HepG2 (cell line): ENCODE data around the gene FAM24A. TPM values are rescaled to one million over a fixed set of nuclear protein-coding genes. Genes with fewer than 3 reads are reported as not detected.

Source experiments
- ATAC-seq: fragments of 200-7000 bp; cut with Tn5 transposase; 3 replicates; pipeline ENCODE4 v1.9.1; 2020; ENCODE audit warnings: mild to moderate bottlenecking, moderate library complexity
- BruUV-seq: library from RNA; stranded (reverse); fragments of 400-500 nt; replicated peaks from 2 replicates; lab custom pipeline; 2021; lab: Mats Ljungman, UMichigan
- CTCF ChIA-PET: fragments of 300-600 bp; formaldehyde crosslinking; extraction: SDS; loops from one replicate; lab custom pipeline; 2021; ENCODE audit warnings: low total read pairs, inconsistent platforms, low intra/inter-chr PET ratio; lab: Yijun Ruan, JAX
- POLR2A ChIA-PET: fragments of 350-600 bp; sonication (Branson Sonifier 250); formaldehyde crosslinking; loops from one replicate; lab custom pipeline; 2020; ENCODE audit warnings: antibody characterized with exemption, inconsistent platforms; lab: Yijun Ruan, JAX
- DNase-seq: peaks from one replicate; pipeline ENCODE4 v3.0.0-alpha.2; 2015; ENCODE audit warnings: low spot score
- FAIRE-seq: peaks from 3 replicates; lab custom pipeline; 2011; peaks lifted over from hg19 to GRCh38; lab: Jason Lieb, UNC
- H2AFZ ChIP-seq: one replicate; pipeline ENCODE4 v1.6.1; 2011; ENCODE audit warnings: low read length, inconsistent platforms
- H3K27ac ChIP-seq: fragments of 300-600 bp; 3 replicates; pipeline ENCODE4 v1.8.0; 2011; ENCODE audit warnings: mixed run types, mild to moderate bottlenecking, mixed read lengths, low read length, inconsistent platforms; ENCODE audit not compliant: insufficient read depth; ENCODE audit errors: extremely low read length
- H3K27me3 ChIP-seq, 2 experiments: fragments of 200-600 bp in 1 of 2; 2 replicates in 1 of 2; 3 replicates in 1 of 2; pipeline versions ENCODE4 v1.6.0 to v1.8.0; 2011; ENCODE audit warnings: low read length in 2 of 2, mild to moderate bottlenecking in 2 of 2, moderate library complexity in 2 of 2, inconsistent platforms in 1 of 2; ENCODE audit not compliant: insufficient read depth in 2 of 2, control insufficient read depth in 1 of 2
- H3K36me3 ChIP-seq, 2 experiments: fragments of 200-600 bp in 1 of 2; replicated peaks in 1 of 2; 2 replicates in 1 of 2; 3 replicates in 1 of 2; pipeline versions ENCODE4 v1.5.1 to v1.8.0; 2011; ENCODE audit warnings: low read length in 2 of 2, inconsistent platforms in 1 of 2; ENCODE audit not compliant: insufficient read depth in 2 of 2, control insufficient read depth in 1 of 2
- H3K4me1 ChIP-seq: 2 replicates; pipeline ENCODE4 v1.5.1; 2012; ENCODE audit warnings: low read length, inconsistent platforms; ENCODE audit not compliant: insufficient read depth
- H3K4me2 ChIP-seq: 2 replicates; pipeline ENCODE4 v1.6.0; 2011; ENCODE audit warnings: low read depth, low read length, inconsistent platforms
- H3K4me3 ChIP-seq, 3 experiments: fragments of 200-600 bp in 1 of 3; sonication (generic), shearing (Covaris generic) in 1 of 3; replicated peaks in 1 of 3; 2 replicates each; pipeline ENCODE4 v1.5.1; 2011 to 2016; ENCODE audit warnings: low read length in 3 of 3, inconsistent platforms in 2 of 3, low read depth in 2 of 3, mild to moderate bottlenecking in 2 of 3, control low read depth in 1 of 3, mixed read lengths in 1 of 3; ENCODE audit not compliant: insufficient read depth in 1 of 3
- H3K79me2 ChIP-seq: one replicate; pipeline ENCODE4 v1.6.1; 2011; ENCODE audit warnings: low read length, inconsistent platforms; ENCODE audit not compliant: insufficient read depth
- H3K9ac ChIP-seq: 2 replicates; pipeline ENCODE4 v1.6.0; 2011; ENCODE audit warnings: mild to moderate bottlenecking, low read depth, low read length, inconsistent platforms; ENCODE audit not compliant: insufficient read depth
- H3K9me3 ChIP-seq: 2 replicates; pipeline ENCODE4 v1.5.1; 2012; ENCODE audit warnings: mild to moderate bottlenecking, low read length
- H4K20me1 ChIP-seq: 2 replicates; pipeline ENCODE4 v1.6.0; 2011; ENCODE audit warnings: inconsistent platforms, mild to moderate bottlenecking, low read length, moderate library complexity; ENCODE audit not compliant: insufficient read depth
- MAFK ChIP-seq, 2 experiments: IDR thresholded peaks in 1 of 2; conservative IDR thresholded peaks in 1 of 2; 2 replicates each; pipeline ENCODE4 v1.6.1; 2011; ENCODE audit warnings: improper control_type of control experiment in 2 of 2, low read length in 2 of 2
- RBAK ChIP-seq: sonication (generic); formaldehyde crosslinking; IDR thresholded peaks from 2 replicates; pipeline ENCODE4 v1.5.1; 2020; ENCODE audit warnings: mild to moderate bottlenecking, missing genetic modification reagents
- TCF7 ChIP-seq: sonication (generic); IDR thresholded peaks from 2 replicates; pipeline ENCODE4 v1.6.1; 2016; ENCODE audit warnings: antibody characterized with exemption, low read depth
- ZFP1 ChIP-seq: IDR thresholded peaks from 2 replicates; pipeline ENCODE4 v1.6.1; 2016
- ZNF10 ChIP-seq: sonication (generic); formaldehyde crosslinking; IDR thresholded peaks from 2 replicates; pipeline ENCODE4 v1.4.0; 2020; ENCODE audit warnings: mild to moderate bottlenecking, low read depth, missing genetic modification reagents, borderline replicate concordance
- ZNF230 ChIP-seq: sonication (generic); formaldehyde crosslinking; IDR thresholded peaks from 2 replicates; pipeline ENCODE4 v1.4.0; 2020; ENCODE audit warnings: mild to moderate bottlenecking, missing genetic modification reagents
- ZNF563 ChIP-seq: sonication (generic); formaldehyde crosslinking; IDR thresholded peaks from 2 replicates; pipeline ENCODE4 v1.8.0; 2022; ENCODE audit warnings: mild to moderate bottlenecking, moderate library complexity, missing genetic modification reagents
- ZNF607 ChIP-seq: sonication (generic); formaldehyde crosslinking; IDR thresholded peaks from 2 replicates; pipeline ENCODE4 v1.5.1; 2020; ENCODE audit warnings: missing genetic modification reagents, mild to moderate bottlenecking, borderline replicate concordance
- ZNF7 ChIP-seq: IDR thresholded peaks from 2 replicates; pipeline ENCODE4 v1.6.1; 2016; ENCODE audit warnings: missing biosample characterization, missing genetic modification reagents
- ZNF788 ChIP-seq: sonication (generic); formaldehyde crosslinking; IDR thresholded peaks from 2 replicates; pipeline ENCODE4 v1.5.0; 2020; ENCODE audit warnings: mild to moderate bottlenecking, missing genetic modification reagents, borderline replicate concordance
- WGBS: methylation state at CpG from one replicate; pipeline ENCODE4 v1.1.6; 2017; ENCODE audit warnings: low lambda C conversion rate; 5-methylcytosine and 5-hydroxymethylcytosine counted together
- in situ Hi-C: cut with HindIII; loops from 2 replicates; pipeline ENCODE4 v1.10.0; 2017; ENCODE audit warnings: low pct_unique_long_range_greater_than_20kb; ENCODE audit not compliant: extremely low pct_ligation_motif_present
- intact Hi-C: fragments of 100-400 bp; cut with micrococcal nuclease; formaldehyde crosslinking; loops from one replicate; pipeline ENCODE4 v1.10.0; 2022; ENCODE audit not compliant: unreplicated experiment
- polyA plus RNA-seq, 8 experiments: library from polyadenylated mRNA; depleted of rRNA in 3 of 8; stranded (reverse) in 7 of 8; unstranded in 1 of 8; fragments of >200 nt; fragmentation: Illumina TruSeq in 4 of 8; extraction: Trizol in 4 of 8; gene quantifications; 2 replicates each; pipeline versions ENCODE4 v1.2.1 to v1.2.3, GENCODE V29; 2011 to 2016; ENCODE audit warnings: low read depth in 4 of 8, missing spikeins in 1 of 8, mixed read lengths in 1 of 8; ENCODE audit not compliant: insufficient read depth in 1 of 8
- total RNA-seq, 5 experiments: library from RNA; depleted of rRNA; stranded (reverse); fragments of >200 nt; fragmentation: Illumina TruSeq; extraction: Trizol; gene quantifications; 2 replicates each; pipeline ENCODE4 v1.2.3, GENCODE V29; 2016; ENCODE audit warnings: low read depth in 1 of 5
- TF ChIP-seq, protein P1 (sequence below): sonication (generic); formaldehyde crosslinking; IDR thresholded peaks from 2 replicates; pipeline ENCODE4 v1.5.0; 2020; ENCODE audit warnings: missing genetic modification reagents, mild to moderate bottlenecking, borderline replicate concordance
- TF ChIP-seq, protein P2 (sequence below): sonication (generic); formaldehyde crosslinking; conservative IDR thresholded peaks from 2 replicates; pipeline ENCODE4 v1.8.0; 2022; ENCODE audit warnings: low read depth, missing genetic modification reagents
- TF ChIP-seq, protein P3 (sequence below): sonication (generic); formaldehyde crosslinking; IDR thresholded peaks from 2 replicates; pipeline ENCODE4 v1.4.0; 2020; ENCODE audit warnings: mild to moderate bottlenecking, missing genetic modification reagents, borderline replicate concordance

The FAM24A gene
- total and polyA plus RNA-seq, 2 of the 13 experiments (the other 11 are each of a cell fraction or from before 2014, with no cell fraction given), result not detected

DNA sequence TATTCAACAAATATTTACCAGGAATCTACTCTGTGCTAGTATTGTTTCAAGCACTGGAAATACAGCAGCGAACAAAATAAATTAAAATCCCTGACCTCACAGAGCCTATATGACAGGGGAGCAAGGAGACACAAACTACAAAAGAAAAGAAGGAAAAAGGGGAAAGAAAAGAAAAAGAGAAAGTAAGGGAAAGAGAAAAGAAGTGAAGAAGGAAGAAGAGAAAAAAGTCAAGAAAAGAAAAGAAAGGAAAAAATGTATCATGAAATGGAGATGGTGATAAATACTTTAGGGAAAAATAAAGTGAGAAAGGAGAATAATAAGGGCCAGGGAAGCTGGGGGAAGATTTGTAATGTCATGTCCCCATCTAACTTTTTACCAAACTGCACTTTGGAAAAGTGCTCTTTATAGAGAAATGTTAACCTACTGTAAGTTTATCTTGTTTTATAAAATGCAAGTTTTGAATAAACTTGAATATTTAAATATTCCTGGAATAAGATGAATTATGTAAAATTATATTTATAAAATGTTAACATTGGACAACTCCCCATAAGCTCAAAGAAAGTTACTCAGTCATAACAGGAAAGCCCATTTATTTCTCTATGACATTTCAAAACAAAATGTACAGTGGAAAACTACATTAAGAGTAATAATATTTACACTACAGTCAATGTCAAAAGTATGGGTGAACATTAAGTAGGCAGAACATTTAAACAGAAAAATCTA is 28.9 kb downstream of the FAM24A start:
- no peak for DNase-seq
- BruUV-seq, result no TSS peak
- TF ChIP-seq ZNF788 (no peak), ZNF10 (CRISPR knock-in tag) (no peak), ZNF7 (no peak), TCF7 (no peak), ZNF607 (CRISPR knock-in tag) (no peak), ZNF563 (CRISPR knock-in tag) (no peak), ZNF230 (CRISPR knock-in tag) (no peak), ZFP1 (CRISPR knock-in tag) (no peak), RBAK (no peak), MAFK (conservative IDR thresholded peaks at IDR 0.05 in 1 of 2, IDR thresholded peaks at IDR 0.05 in 1 of 2; ENCODE audit: low read length in 2 of 2) (no peak)
- TF ChIP-seq, protein P1, sequence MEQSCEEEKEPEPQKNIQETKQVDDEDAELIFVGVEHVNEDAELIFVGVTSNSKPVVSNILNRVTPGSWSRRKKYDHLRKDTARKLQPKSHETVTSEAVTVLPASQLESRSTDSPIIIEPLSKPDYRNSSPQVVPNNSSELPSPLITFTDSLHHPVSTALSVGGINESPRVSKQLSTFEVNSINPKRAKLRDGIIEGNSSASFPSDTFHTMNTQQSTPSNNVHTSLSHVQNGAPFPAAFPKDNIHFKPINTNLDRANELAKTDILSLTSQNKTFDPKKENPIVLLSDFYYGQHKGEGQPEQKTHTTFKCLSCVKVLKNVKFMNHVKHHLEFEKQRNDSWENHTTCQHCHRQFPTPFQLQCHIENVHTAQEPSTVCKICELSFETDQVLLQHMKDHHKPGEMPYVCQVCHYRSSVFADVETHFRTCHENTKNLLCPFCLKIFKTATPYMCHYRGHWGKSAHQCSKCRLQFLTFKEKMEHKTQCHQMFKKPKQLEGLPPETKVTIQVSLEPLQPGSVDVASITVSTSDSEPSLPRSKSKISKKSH, result no peak
- TF ChIP-seq, protein P2, sequence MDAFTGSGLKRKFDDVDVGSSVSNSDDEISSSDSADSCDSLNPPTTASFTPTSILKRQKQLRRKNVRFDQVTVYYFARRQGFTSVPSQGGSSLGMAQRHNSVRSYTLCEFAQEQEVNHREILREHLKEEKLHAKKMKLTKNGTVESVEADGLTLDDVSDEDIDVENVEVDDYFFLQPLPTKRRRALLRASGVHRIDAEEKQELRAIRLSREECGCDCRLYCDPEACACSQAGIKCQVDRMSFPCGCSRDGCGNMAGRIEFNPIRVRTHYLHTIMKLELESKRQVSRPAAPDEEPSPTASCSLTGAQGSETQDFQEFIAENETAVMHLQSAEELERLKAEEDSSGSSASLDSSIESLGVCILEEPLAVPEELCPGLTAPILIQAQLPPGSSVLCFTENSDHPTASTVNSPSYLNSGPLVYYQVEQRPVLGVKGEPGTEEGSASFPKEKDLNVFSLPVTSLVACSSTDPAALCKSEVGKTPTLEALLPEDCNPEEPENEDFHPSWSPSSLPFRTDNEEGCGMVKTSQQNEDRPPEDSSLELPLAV (CRISPR knock-in tag), result no peak
- TF ChIP-seq, protein P3, sequence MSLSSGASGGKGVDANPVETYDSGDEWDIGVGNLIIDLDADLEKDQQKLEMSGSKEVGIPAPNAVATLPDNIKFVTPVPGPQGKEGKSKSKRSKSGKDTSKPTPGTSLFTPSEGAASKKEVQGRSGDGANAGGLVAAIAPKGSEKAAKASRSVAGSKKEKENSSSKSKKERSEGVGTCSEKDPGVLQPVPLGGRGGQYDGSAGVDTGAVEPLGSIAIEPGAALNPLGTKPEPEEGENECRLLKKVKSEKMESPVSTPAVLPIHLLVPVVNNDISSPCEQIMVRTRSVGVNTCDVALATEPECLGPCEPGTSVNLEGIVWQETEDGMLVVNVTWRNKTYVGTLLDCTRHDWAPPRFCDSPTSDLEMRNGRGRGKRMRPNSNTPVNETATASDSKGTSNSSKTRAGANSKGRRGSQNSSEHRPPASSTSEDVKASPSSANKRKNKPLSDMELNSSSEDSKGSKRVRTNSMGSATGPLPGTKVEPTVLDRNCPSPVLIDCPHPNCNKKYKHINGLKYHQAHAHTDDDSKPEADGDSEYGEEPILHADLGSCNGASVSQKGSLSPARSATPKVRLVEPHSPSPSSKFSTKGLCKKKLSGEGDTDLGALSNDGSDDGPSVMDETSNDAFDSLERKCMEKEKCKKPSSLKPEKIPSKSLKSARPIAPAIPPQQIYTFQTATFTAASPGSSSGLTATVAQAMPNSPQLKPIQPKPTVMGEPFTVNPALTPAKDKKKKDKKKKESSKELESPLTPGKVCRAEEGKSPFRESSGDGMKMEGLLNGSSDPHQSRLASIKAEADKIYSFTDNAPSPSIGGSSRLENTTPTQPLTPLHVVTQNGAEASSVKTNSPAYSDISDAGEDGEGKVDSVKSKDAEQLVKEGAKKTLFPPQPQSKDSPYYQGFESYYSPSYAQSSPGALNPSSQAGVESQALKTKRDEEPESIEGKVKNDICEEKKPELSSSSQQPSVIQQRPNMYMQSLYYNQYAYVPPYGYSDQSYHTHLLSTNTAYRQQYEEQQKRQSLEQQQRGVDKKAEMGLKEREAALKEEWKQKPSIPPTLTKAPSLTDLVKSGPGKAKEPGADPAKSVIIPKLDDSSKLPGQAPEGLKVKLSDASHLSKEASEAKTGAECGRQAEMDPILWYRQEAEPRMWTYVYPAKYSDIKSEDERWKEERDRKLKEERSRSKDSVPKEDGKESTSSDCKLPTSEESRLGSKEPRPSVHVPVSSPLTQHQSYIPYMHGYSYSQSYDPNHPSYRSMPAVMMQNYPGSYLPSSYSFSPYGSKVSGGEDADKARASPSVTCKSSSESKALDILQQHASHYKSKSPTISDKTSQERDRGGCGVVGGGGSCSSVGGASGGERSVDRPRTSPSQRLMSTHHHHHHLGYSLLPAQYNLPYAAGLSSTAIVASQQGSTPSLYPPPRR, result no peak

More for the DNA sequence above, 28.9 kb downstream of the FAM24A start:
- Histone ChIP-seq H3K9ac (no peak overlapping the region), H3K36me3 (peaks cover 3 to 24% of the 10 kb centered on the region in 2 experiments; a peak in 4 of 5 replicates), H2AFZ (no peak overlapping the region), H3K4me1 (no peaks in the 10 kb centered on the region), H3K4me2 (no peak overlapping the region), H3K79me2 (no peaks in the 10 kb centered on the region), H4K20me1 (no peaks in the 10 kb centered on the region), H3K27ac (no peak overlapping the region), H3K9me3 (no peaks in the 10 kb centered on the region), H3K4me3 (no peak overlapping the region), H3K27me3 (no peaks in the 10 kb centered on the region)
- FAIRE-seq, result no peak
- in situ Hi-C loops (no loop called here), intact Hi-C loops (no loop called here)
- no peak for ATAC-seq
- POLR2A ChIA-PET, result no interaction called here
- CTCF ChIA-PET, result no interaction called here
- WGBS, result 98% methylated on average over 1 of the region's 1 CpG
